ENCODE measurements around the gene LRRC8D. TPM values are rescaled to one million over a fixed set of nuclear protein-coding genes. Genes with fewer than 3 reads are reported as not detected.

Gene LRRC8D
- total and polyA plus RNA-seq, 11 donors: 2.1 to 16.5 (median 8.0) TPM

DNA sequence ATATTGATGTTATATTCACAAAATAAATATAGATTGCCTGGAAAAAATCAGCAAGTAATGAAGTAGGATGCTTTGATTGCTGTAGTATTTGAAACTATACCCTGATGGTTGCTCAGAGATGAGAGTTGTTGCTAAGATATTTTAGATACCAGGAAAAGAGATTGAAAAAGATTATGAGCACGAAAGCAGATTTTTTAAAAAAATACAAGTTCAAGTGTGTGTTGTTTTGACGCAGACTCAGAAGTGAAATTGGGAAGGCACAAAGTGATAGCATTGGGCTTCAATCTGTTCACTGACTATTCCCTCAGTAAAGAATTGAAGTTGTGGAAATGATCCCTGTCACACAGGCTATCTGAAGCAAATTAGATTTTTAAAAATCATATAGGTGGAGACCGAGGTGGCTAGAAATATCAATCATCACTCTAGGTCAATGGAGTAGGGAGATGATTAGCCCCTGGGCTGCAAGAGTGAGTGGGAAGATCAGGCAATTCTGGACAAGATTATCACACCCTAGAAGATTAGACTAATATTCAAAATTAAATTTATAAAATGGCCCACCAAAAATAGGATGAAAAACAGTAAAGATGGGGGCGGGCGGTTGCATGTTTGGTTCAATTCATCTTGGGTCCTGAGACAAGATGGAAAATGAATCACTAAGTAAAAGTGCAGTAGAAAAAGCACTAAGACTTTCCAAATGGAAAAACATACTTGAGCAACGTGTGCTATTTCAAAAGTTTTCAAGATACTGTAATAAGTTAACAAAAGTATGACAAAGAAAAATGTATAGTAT, 41.5 kb upstream of the LRRC8D start:
- H3K4me1 ChIP-seq: no peaks in the 10 kb centered on the region
- intact Hi-C loops (cut with DNase I): no loop called here
- H3K4me3 ChIP-seq: no peak overlapping the region
- H3K36me3 ChIP-seq: no peaks in the 10 kb centered on the region
- WGBS, 4 donors: 86 to 89% (median 88%) methylated on average over 6 of the region's 6 CpGs
- no peaks in the 10 kb centered on the region for H3K9me3 ChIP-seq
- no peak for ATAC-seq
- no peak for DNase-seq
- no peak for TF ChIP-seq POLR2A (IDR thresholded peaks at IDR 0.05)
- TF ChIP-seq, protein P1, sequence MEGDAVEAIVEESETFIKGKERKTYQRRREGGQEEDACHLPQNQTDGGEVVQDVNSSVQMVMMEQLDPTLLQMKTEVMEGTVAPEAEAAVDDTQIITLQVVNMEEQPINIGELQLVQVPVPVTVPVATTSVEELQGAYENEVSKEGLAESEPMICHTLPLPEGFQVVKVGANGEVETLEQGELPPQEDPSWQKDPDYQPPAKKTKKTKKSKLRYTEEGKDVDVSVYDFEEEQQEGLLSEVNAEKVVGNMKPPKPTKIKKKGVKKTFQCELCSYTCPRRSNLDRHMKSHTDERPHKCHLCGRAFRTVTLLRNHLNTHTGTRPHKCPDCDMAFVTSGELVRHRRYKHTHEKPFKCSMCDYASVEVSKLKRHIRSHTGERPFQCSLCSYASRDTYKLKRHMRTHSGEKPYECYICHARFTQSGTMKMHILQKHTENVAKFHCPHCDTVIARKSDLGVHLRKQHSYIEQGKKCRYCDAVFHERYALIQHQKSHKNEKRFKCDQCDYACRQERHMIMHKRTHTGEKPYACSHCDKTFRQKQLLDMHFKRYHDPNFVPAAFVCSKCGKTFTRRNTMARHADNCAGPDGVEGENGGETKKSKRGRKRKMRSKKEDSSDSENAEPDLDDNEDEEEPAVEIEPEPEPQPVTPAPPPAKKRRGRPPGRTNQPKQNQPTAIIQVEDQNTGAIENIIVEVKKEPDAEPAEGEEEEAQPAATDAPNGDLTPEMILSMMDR (IDR thresholded peaks at IDR 0.05): no peak
- H3K27me3 ChIP-seq: peaks cover 0 to 6% (median 0%) of the 10 kb centered on the region in 9 donors
- no peak overlapping the region for H3K27ac ChIP-seq

DNA sequence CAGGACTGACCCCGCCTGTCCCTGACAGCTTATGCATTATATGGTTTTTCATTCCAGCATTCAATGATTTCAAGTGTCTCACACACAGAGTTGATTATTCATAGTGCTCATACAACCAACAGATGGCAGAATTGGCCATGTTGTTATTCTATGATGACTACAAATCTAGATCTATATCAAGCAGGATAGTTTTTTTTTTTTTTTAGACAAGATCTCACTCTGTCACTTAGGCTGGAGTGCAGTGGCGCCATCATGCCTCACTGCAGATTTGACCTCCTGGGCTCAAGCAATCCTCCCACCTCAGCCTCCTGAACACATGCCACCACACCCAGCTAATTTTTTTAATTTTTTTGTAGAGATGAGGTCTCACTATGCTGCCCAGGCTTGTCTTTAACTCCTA, 40.1 kb upstream of the LRRC8D start:
- Histone ChIP-seq H3K27ac (no peak overlapping the region), H3K9me3 (no peaks in the 10 kb centered on the region), H3K27me3 (peaks cover 0 to 6% (median 0%) of the 10 kb centered on the region in 9 donors), H3K4me1 (no peaks in the 10 kb centered on the region), H3K36me3 (no peaks in the 10 kb centered on the region), H3K4me3 (no peak overlapping the region)
- no peak for DNase-seq
- 86 to 93% (median 90%) methylated on average over 2 of the region's 2 CpGs for WGBS, 4 donors
- no peak for TF ChIP-seq POLR2A (IDR thresholded peaks at IDR 0.05)
- TF ChIP-seq, protein P1 (IDR thresholded peaks at IDR 0.05): peak in 2 of 12 donors; percentile 8 to 22
- intact Hi-C loops (cut with DNase I): no loop called here
- ATAC-seq: no peak

DNA sequence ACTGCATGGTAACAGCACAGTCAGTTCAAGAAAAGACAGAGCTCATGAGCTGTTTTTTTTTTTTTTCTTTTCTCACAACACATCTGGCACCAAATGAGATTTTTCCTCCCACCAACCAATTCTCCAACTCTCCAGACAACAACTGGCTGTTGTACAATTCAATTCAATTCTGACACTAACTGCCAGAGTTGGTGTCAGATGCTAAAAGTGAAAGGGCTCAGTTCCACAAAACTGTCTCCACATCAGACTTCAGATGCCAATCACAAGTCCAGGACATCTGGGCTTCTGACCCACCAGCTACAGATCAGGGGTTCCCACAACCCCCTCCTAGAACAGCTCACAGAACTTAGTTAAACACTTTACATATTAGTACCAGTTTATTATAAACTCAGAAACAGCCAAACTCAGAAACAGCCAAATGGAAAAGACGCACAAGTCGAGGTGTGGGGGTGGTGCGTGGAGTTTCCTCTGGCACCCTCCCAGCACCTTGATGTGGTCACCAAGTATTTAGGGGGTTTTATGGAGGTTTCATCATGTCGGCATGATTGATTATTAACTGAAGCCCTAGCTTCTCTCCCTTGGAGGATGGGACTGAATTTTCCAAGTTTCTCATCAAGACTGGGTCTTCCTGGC, 39.2 kb upstream of the LRRC8D start:
- WGBS, 4 donors: 67 to 79% (median 72%) methylated on average over 4 of the region's 4 CpGs
- H3K9me3 ChIP-seq: no peaks in the 10 kb centered on the region
- H3K27me3 ChIP-seq: peaks cover 0 to 6% (median 0%) of the 10 kb centered on the region in 9 donors
- ATAC-seq (no peak), DNase-seq (no peak)
- intact Hi-C loops (cut with DNase I): no loop called here
- no peaks in the 10 kb centered on the region for H3K4me1 ChIP-seq
- H3K36me3 ChIP-seq: no peaks in the 10 kb centered on the region
- TF ChIP-seq, protein P1 (IDR thresholded peaks at IDR 0.05): no peak
- no peak for TF ChIP-seq POLR2A (IDR thresholded peaks at IDR 0.05)
- no peak overlapping the region for H3K4me3 ChIP-seq
- no peak overlapping the region for H3K27ac ChIP-seq

DNA sequence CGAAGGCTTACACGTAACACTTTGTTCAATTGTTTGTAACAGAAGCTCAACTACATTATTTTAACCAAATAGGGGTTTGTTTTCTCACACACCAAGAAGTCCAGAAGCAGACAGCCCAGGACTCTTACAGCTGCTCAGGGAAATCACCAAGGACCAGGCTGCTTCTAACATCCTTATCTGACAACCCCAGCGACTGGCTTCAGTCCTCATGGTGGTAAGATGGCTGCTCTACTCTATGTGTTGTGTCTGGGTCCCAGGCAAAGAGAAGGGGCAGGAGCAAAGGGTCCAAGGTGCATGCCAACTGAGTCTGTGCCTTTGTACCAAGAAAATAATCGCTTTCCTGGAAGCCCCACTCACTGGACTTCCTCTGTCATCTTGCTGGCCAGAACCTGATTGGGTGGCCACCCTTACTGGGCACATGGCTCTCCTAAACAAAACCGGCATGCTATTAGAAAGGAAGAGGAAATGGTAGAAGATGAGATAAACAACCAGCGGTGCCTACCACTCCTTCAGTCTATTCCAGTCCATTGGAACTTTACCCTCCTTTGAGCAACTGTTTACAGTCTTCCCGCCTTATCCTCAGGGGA, 34.1 kb upstream of the LRRC8D start:
- ATAC-seq (no peak), DNase-seq (no peak)
- TF ChIP-seq POLR2A (IDR thresholded peaks at IDR 0.05): no peak
- TF ChIP-seq, protein P1 (IDR thresholded peaks at IDR 0.05): no peak
- Histone ChIP-seq H3K27ac (no peak overlapping the region), H3K27me3 (peaks cover 0 to 6% (median 0%) of the 10 kb centered on the region in 9 donors), H3K36me3 (no peaks in the 10 kb centered on the region), H3K9me3 (no peaks in the 10 kb centered on the region), H3K4me1 (no peaks in the 10 kb centered on the region), H3K4me3 (no peak overlapping the region)
- intact Hi-C loops (cut with DNase I): no loop called here
- 73 to 83% (median 75%) methylated on average over 7 of the region's 7 CpGs for WGBS, 4 donors

Measured in heart left ventricle (tissue), 16 donors.